Fibroblast of pulmonary artery (primary cell): ENCODE measurements around the gene HOXB1.

ENCODE experiments used
- DNase-seq: peaks from one replicate; pipeline ENCODE4 v3.0.0-alpha.2; 2010; ENCODE audit warnings: low read depth
- H3K4me3 ChIP-seq: replicated peaks from 2 replicates; pipeline ENCODE4 v1.5.1; 2011; ENCODE audit warnings: low read depth, mild to moderate bottlenecking, control low read depth, low read length, moderate library complexity
- CTCF ChIP-seq: IDR thresholded peaks from 2 replicates; pipeline ENCODE4 v1.5.1; 2011; ENCODE audit warnings: mild to moderate bottlenecking, control low read depth, low read length, inconsistent platforms; ENCODE audit errors: missing control alignments

Gene HOXB1

GRCh38 chr17:48570325-48571023 lies 39.7 kb upstream of the HOXB1 start:
- no peak overlapping the region for H3K4me3 ChIP-seq
- no peak for DNase-seq
- TF ChIP-seq CTCF: no peak

GRCh38 chr17:48569674-48570324 lies 39.0 kb upstream of the HOXB1 start:
- DNase-seq: no peak
- H3K4me3 ChIP-seq: no peak overlapping the region
- TF ChIP-seq CTCF: no peak

DNA sequence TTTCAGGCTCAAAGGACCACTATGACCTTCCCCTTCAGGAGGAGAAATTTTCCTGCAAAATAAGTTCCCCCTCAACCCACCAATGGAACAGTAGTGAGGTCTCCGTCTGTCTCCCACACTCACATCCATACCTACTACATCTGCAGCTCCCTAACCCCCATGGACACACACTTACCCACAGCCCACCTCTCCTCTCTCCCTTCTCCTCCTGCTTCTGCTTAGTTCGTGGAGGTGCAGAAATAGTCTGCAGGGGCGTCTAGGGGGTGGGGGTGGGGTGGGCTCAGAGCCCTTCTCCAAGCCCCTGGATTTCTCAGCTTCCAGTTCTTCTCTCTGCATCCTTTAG lies 38.4 kb upstream of the HOXB1 start:
- no peak overlapping the region for H3K4me3 ChIP-seq
- DNase-seq: no peak
- no peak for TF ChIP-seq CTCF

- no peak for TF ChIP-seq CTCF
- peak overlapping the region; percentile 17 for H3K4me3 ChIP-seq
- DNase-seq: no peak
Observed at GRCh38 chr17:48568499-48569239, 37.9 kb upstream of the HOXB1 start.

GRCh38 chr17:48567646-48568354 lies 37.0 kb upstream of the HOXB1 start:
- no peak overlapping the region for H3K4me3 ChIP-seq
- DNase-seq: no peak
- TF ChIP-seq CTCF: no peak

DNA sequence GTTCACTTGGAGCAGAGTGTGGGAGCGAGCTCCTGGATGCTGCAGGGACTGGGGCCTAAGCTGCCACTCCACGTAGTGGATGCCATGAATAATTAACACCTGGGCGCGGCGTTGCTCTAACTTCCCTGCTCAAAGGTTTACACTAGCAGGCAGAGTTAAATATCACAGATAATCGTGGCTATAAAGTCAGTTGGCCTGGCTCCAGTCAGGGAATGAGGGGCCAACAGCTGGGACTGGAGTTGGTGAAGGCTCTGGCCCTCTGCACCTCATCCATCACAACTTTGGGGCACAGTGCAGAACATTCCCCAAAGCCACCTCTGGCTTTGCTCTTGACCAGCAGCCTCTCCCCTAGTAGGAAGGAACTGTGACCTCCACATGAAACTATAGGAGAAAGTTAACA lies 36.4 kb upstream of the HOXB1 start:
- TF ChIP-seq CTCF: no peak
- no peak overlapping the region for H3K4me3 ChIP-seq
- DNase-seq: no peak
